Epithelial cell of proximal tubule (primary cell): ENCODE data around the gene KRTAP3-1. TPM values are rescaled to one million over a fixed set of nuclear protein-coding genes. Genes with fewer than 3 reads are reported as not detected.

Source experiments
- DNase-seq: peaks from one replicate; pipeline ENCODE4 v3.0.0-alpha.2; 2011; ENCODE audit warnings: low read depth
- H3K4me3 ChIP-seq: 2 replicates; pipeline ENCODE4 v1.5.1; 2011; ENCODE audit warnings: low read depth, mild to moderate bottlenecking, low read length
- CTCF ChIP-seq: conservative IDR thresholded peaks from 2 replicates; pipeline ENCODE4 v1.5.1; 2012; ENCODE audit warnings: low read depth, mild to moderate bottlenecking, low read length
- total RNA-seq: library from RNA; depleted of rRNA; stranded (reverse); fragments of >200 nt; gene quantifications from 2 replicates; pipeline ENCODE4 v1.2.3, GENCODE V29; 2015

Gene KRTAP3-1
- total RNA-seq, 1 donor from 2014 or later = not detected

- TF ChIP-seq CTCF = no peak
- H3K4me3 ChIP-seq = no peak overlapping the region
Measured at GRCh38 chr17:40993084-40993483, 15.8 kb downstream of the KRTAP3-1 start.

GRCh38 chr17:40992666-40993065 is 16.3 kb downstream of the KRTAP3-1 start:
- TF ChIP-seq CTCF = no peak
- H3K4me3 ChIP-seq = no peak overlapping the region
- DNase-seq = no peak

More at GRCh38 chr17:40993084-40993483, 15.8 kb downstream of the KRTAP3-1 start:
- no peak for DNase-seq

GRCh38 chr17:40986920-40987319 is 22.0 kb downstream of the KRTAP3-1 start:
- H3K4me3 ChIP-seq = no peak overlapping the region
- TF ChIP-seq CTCF = no peak
- no peak for DNase-seq

GRCh38 chr17:40984226-40984625 is 24.7 kb downstream of the KRTAP3-1 start, which contains the start of gene KRT40:
TSS of gene KRT40 (minus strand) at chr17:40984326. CDS start at chr17:40984273, 53 bp downstream.
- no peak for TF ChIP-seq CTCF
- no peak for DNase-seq
- H3K4me3 ChIP-seq = no peak within 1 kb of the TSS

- no peak for TF ChIP-seq CTCF
- H3K4me3 ChIP-seq = no peak overlapping the region
- no peak for DNase-seq
Measured at GRCh38 chr17:40981115-40981514, 27.8 kb downstream of the KRTAP3-1 start.

- DNase-seq = no peak
- TF ChIP-seq CTCF = no peak
- H3K4me3 ChIP-seq = no peak overlapping the region
Measured at GRCh38 chr17:40980596-40980995, 28.3 kb downstream of the KRTAP3-1 start.

GRCh38 chr17:40980117-40980516 is 28.8 kb downstream of the KRTAP3-1 start:
- no peak overlapping the region for H3K4me3 ChIP-seq
- TF ChIP-seq CTCF = no peak
- no peak for DNase-seq
